GM19463 (cell line): ENCODE measurements around the gene MITF.

ENCODE experiments used
- ATAC-seq: cut with Tn5 transposase; IDR thresholded peaks from one replicate; pipeline ENCODE4 v1.9.1; 2021; ENCODE audit warnings: mild to moderate bottlenecking, moderate library complexity; ENCODE audit not compliant: unreplicated experiment

The MITF gene, protein sequence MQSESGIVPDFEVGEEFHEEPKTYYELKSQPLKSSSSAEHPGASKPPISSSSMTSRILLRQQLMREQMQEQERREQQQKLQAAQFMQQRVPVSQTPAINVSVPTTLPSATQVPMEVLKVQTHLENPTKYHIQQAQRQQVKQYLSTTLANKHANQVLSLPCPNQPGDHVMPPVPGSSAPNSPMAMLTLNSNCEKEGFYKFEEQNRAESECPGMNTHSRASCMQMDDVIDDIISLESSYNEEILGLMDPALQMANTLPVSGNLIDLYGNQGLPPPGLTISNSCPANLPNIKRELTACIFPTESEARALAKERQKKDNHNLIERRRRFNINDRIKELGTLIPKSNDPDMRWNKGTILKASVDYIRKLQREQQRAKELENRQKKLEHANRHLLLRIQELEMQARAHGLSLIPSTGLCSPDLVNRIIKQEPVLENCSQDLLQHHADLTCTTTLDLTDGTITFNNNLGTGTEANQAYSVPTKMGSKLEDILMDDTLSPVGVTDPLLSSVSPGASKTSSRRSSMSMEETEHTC

DNA sequence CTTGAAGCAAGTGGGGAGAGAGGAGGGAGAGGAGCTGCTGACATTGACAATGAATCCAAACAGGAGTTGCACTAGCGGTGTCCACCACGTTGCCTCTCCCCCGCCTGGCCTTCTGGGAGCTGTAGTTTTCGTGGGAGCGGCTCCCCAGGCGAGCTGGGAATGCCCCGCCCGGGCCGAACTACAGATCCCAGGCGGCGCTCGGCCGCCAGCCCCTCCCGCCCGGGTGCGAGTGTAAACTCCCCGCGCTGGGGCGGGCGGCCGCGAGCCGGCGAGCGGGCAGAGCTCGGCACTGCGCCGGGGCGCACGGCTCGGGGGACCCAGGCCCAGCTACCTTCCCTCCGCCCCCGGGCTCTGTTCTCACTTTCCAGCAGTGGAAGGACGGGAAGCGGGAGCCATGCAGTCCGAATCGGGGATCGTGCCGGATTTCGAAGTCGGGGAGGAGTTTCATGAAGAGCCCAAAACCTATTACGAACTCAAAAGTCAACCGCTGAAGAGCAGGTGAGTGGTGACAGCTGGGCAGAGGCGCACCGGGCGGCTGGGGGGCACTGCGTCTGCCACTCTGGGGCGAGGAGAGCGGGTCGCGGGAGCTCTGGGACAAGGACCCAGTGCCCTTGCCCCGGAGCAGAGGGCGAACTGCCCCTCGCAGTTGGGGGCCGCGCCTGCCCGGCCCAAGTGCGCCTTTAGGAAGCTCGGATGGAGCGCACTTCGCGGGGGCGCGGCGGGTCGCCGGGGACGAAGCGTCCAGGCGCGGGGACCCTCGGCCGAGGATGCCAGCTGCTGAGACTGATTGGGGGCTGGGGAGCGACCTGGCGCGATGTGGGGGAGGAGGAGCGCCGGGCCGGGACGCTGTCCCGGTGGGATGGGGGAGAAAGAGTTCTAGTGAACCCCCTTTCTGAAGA, at the start of gene MITF:
MITF (plus strand) TSS at position 261 of the 899 bp plus-strand sequence; CDS start at position 395, 134 bp downstream.
- ATAC-seq: peak; percentile 98

DNA sequence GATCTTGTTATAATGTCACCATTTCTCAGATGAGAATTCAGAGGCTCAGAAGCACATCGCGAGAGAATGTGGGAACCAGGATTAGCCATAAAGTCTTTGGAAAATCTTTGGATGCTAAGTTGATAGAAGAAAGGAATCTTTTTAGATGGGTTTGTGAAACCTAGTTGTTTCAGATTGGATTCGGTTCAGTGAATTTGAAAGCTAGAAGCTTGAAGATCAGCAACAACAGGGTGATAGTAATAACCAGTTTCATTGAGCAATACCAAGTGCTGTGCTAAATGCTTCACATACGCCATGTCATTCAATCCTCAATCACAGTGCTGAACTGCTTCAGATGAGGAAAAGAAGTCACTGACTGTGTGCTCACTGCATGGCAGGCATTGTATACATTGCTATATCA, 47.4 kb upstream of the MITF start:
- no peak for ATAC-seq

DNA sequence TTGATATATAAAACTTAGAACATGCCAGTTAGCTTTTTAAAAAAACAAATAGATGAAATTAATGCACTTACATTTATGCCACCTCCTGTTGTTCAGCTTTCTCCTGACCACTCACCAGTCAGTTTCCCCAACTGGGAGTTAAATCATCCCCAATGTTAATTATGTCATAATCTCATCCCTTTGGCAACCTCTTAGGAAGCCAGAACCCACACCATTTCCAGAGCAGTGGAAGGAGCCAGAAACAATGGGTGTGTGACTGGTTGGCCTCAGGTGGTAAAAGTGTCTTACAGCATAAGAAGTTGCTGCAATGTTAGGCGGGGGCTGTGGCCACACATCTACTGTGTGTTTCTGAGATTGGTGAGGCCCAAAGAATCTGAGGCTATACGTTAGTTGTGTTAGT, 46.5 kb upstream of the MITF start:
- ATAC-seq: no peak

DNA sequence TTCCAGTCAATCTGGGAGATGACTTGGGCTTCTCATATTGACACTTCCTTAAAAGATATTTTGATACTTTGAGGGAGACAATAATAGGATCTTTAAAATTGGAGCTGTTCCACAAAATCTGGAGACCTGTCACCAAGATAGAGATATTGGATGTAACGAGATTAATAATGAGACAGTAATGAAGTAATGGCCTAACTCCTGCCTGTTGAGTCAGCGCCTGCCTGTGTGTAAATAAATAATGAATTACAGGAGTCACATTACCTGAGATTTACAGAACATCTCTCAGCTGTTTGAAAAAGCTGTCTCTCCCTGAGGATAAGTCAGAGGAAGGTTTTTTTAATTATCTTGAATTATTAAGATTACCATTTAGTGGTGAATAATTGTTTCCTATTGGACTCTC, 43.8 kb upstream of the MITF start:
- no peak for ATAC-seq

DNA sequence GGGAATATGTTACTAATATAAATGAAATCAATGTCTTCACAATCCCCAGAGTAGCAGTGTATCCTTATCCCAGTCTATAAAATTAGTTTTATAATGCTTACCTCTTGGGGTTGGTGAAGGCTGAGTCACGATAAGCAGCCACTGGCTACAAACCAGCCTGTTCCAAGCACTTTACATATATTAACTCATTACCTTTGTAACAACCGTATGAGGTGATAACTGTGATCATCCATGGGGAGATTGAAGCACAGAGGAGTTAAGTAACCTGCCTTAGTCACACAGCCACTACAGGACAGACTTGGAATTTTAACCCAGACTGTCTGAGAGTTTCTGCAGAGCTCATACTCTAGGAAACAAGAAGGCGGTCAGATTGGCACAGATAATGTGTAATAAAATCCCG, 43.3 kb upstream of the MITF start:
- no peak for ATAC-seq

DNA sequence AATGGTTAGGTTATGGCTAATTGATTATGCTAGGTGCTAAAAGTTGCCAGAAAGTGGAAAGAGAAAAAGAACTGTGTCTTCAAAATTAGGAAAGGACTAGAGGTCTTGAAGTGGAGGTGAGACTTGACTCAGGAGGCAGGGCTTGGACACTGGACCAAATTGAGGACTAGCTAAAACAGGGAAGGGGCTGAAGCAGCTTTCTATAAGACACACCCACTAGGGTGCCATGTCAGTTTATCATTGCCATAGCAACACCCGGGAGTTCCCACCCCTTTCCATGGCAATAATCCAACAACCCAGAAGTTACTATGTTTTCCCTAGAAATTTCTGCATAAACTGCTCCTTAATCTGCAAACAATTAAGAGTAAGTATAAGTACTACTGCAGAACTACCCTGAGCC, 42.9 kb upstream of the MITF start:
- ATAC-seq: no peak

DNA sequence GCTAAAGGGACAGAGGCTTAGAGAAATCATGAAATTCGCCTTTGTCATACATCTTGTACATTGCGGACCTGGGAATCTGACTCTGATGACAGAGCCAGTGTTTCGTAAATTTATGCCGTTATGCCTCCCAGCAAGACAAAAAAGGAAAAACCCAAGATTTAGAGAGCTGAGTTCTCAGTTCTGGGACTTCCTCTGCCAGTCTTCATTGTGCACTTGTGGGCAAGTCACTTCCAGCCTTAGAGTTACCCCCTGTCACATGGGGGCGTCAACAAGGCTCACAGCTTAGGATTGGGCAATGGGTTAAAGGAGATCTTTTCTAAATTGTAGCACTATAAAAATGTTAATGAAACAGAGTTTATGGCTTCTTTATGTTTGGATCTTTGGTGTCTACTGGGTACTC, 41.9 kb upstream of the MITF start:
- ATAC-seq: no peak

DNA sequence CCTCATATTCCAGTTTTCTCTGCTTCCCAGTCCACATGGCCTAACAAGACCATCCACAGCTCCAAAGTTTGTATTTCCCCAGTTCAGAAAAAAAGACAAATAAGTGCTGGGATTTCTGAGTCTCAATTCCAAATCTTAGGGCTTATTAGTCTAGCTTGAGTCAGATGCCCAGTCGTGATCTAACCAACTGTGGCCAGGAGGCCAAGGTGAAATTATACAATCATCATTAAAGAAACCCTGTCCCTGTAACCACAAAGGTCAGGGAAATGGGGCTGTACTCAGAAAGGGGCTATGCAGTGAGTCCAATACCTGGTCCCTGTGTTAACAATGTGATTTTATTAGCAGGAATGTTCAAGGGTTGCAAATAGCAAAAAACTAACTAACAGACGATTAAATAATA, 40.5 kb upstream of the MITF start:
- no peak for ATAC-seq

DNA sequence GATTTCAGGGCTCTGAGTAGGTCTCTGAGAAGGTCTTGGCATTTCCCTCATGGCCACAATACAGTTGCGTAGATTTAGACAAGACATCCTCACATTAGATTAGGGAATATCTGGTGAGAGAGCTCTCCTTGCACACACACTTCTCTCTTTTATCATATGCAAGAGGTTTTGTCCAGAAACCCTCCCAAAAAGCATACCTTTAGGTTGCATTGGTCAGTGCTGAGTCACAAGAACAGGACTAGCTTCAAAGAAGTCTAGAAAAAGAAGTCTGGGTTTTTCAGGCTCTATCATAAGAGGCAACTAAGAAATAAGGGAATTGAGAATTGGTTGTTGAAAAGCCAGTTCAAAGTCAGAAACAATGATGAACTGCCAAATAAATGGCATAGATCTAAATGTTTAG, 40.1 kb upstream of the MITF start:
- ATAC-seq: no peak

DNA sequence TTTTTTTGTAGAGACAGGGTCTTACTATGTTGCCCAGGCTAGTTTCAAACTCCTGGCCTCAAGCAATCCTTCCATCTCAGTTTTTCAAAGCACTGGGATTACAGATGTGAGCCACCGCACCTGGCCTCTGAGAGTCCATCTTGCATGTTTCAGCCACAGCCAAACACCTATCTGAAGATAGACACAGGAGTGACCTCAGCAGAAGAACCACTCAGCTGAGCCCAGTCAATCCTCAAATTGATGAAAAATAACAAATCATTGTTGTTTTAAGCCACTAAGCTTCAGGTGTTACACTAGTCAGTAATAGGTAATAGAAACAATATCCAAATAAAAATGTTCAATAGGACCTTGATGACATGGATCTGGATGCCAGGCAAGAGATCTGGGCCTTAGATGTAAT, 38.3 kb upstream of the MITF start:
- ATAC-seq: no peak

DNA sequence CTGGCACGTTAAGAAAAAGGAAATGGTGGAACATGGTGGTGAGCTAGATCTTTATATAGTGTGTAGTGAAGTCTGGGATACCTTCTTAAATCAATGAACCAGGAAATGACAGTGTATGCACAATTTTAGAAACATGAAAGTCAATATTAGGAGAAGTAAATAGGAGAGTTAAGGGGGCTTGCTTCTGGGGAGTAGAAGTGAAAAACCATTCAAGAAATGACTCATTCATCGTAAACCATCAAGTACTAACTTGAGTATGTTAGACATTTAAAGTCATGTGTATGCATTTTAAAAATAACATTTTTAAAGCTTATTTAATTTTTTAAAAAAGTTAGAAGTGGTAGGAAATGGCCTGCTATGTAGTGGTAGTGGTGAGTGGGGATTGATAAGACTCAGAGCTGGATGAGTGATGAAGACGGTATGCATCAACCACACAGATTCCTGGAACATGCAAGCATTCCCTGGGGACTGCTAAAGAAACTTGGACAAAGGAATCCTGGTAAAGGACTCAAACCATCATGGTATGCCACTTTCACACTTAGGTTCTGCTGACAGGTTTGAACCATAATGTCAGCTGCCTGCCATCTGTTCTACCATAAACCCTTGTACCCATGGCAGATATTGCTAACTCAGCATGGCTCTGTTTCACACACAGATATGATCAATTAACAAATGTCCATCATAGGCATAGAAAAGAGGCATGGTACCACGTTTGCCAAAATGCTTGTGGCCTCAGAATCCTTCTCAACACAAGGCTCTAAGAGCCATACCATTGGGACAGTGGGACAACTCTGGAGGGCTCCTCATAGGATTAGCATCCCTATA, 28.9 kb upstream of the MITF start:
- no peak for ATAC-seq

DNA sequence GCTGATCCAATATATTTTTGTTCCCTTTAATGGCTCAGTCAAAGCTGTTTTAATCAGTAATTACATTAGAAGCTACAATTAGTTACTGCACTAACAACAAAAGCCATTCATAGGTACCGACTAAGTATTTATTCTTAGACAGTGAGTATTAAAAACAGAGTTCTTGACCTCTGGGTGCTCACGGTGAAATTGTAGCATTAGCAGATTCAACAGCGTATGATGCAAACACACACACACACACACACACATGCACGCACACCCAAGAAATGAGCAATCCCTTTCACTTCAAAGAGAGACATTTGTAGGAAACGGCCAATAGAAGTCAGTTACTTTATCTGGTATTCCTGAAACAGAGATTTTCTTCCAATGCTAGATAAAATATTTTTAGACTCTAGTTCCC, 27.0 kb upstream of the MITF start:
- ATAC-seq: no peak

DNA sequence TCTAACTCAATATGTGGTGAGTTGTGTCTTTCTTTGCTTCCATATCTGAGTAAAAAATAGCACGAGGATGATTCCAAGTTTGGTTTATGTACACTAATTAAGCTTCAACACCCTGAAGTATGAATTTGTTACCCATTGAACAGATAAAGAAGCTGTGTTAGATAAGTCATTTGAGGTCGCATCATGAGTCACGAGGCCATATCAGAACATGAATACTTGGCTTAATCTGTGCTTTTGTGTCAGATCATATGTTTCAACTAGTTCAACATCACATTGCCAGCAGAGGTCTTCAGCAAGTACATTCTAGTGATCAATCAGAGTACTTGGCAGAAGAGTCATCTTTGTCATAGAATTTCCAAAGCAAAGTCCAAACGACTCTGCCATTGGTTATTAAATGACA, 26.3 kb upstream of the MITF start:
- ATAC-seq: no peak

DNA sequence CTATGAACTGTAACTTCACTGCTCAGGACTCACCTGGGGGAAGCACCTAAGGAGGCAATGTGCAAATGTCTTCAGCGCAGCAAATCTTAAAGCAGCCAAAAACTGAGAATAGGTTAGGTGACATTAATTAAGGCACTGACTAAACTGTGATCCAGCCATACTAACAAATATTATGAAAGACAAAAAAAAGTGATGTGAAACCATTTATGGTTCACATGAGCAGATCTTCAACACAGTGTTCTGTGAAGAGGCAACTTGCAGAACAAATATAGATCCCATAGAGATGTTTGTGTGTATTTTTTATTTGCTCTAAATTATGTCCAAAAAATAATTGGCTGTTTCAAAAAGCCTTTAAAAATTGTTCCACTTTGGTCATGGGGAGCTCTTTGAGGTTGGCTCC, 24.1 kb upstream of the MITF start:
- ATAC-seq: no peak

DNA sequence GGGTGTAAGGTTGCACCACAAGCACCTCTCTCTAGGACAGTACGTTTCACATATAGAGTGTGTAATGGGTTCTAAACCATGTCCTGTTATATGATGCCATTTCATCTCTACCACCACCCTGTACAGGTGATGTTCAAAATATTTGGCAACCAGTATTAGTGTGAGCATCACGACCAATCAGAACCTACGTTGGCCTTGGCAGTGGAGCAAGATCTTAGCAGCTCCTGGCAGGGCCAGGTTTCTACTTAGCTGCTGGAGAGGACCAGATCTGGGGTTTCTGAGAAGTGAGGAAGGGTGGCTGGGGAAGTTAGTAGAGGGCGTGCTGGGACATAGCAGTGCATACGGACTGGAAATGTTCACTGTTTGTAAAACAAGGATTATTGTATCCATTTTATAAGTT, 23.1 kb upstream of the MITF start:
- no peak for ATAC-seq

DNA sequence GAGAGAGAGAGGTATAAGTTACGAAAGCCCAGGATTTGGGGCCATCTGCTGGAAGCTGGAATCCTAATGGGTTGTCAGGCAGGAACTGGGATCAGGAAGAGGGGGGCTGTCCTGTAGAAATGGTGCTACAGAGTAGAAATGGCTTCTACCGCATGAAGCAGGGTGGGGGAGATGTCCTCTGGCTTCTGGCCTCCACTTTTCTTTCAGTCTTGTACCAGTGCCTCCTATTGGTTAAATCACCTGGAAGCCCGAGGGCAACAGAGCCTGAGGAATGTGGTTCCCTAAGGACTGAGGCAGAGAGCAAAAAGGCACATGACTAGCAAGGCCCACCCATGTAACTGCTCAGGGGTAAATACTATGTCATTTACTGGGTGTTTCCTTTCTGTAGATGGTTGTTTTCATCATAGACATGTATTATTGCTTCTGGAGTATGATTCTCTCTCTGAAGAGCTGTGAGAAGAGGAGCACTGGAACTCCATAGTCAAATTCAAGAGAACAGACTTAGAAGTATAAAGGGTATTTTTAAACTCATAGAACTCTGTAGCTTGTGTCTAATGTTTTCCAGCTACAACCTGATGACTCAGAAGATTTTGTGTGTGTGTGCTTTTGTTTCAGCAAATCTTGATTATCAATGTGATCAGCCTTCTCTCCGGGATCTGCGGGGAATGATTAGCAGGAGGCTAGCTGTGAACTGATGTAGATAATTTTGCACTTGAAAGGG, 20.2 kb upstream of the MITF start:
- no peak for ATAC-seq

DNA sequence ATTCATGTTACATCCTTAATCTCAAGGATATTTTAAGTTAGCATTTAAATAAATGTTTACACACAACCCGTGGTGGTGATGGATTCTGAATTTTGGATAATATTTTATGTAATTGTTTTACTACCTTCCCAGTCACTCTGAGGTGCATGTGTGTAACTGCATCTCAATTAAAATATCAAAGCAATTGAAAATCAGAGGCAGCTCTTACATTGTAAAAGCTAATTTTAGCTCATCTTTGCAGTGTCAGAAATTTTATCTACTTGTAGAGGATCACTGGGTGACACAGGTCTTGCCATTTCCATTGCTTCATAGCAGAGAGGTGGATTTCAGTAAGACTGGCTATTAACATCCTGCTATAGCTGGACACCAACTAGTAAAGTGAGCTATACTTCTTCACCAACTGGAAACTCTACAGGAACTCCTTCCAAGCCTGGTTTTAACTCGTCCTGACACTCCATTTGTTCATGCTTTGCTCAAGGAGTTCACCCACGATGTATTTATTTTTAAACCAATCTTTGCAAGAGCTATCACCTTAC, 19.6 kb upstream of the MITF start:
- no peak for ATAC-seq

DNA sequence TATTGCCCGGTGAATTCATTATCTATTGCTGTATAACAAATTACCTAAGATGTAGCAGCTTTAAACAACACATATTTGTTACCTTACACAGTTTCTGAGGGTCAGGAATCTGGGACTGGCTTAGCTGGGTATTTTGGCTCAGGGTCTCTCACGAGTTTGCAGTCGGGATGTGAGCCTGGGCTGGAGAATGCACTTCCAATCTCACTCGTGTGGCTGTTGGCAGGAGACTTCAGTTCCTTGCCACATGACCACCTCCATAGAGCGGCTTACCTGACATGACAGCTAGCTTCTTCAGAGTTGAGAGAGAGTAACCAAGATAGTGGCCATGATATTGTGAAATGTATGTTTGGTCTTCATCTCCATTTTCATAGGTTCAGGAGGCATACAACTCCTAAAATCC, 18.4 kb upstream of the MITF start:
- ATAC-seq: no peak

DNA sequence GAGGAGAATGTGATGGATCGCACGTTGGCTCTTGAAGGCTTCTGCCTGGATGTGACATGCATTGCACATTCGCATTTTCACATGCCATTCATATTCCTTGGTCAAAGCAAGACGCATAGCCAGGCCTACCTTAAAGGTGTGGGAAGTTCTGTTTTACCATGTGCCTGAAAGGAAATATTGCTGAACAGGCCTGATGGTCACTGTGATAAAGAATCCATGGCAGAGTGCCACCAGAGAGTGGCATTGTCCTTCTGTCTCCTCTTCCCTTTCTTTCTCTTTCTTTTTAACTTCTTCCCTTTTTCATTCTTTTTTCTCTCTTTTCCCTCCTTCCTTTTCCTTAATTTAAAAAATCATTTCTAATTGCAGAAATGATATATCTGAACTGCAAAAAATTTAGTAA, 15.9 kb upstream of the MITF start:
- ATAC-seq: no peak
